BJ (cell line): Measurements from ENCODE around the gene HOXD8. TPM values are rescaled to one million over a fixed set of nuclear protein-coding genes. Genes with fewer than 3 reads are reported as not detected.

Source experiments
- CTCF ChIA-PET: fragments of 350-600 bp; formaldehyde crosslinking; extraction: SDS; loops from one replicate; lab custom pipeline; 2021; ENCODE audit warnings: antibody characterized with exemption, inconsistent platforms; lab: Yijun Ruan, JAX
- POLR2A ChIA-PET: fragments of 300-600 bp; sonication (Branson Sonifier 250); formaldehyde crosslinking; extraction: SDS; loops from one replicate; lab custom pipeline; 2021; ENCODE audit warnings: antibody characterized with exemption; lab: Charles Lee
- DNase-seq: peaks from one replicate; pipeline ENCODE4 v3.0.0-alpha.2; 2011; ENCODE audit warnings: low read depth
- H3K27me3 ChIP-seq: 2 replicates; pipeline ENCODE4 v1.6.0; 2011; ENCODE audit warnings: low read length; ENCODE audit not compliant: control insufficient read depth, insufficient read depth
- H3K36me3 ChIP-seq: 2 replicates; pipeline ENCODE4 v1.5.1; 2011; ENCODE audit warnings: low read length; ENCODE audit not compliant: control insufficient read depth, insufficient read depth
- H3K4me3 ChIP-seq: 2 replicates; pipeline ENCODE4 v1.5.1; 2011; ENCODE audit warnings: low read depth, mild to moderate bottlenecking, control low read depth, low read length
- polyA plus RNA-seq: library from polyadenylated mRNA; depleted of rRNA; stranded (reverse); fragments of >200 nt; gene quantifications from 2 replicates; pipeline ENCODE4 v1.2.3, GENCODE V29; 2011
- TF ChIP-seq, protein P1 (sequence below): IDR thresholded peaks from 2 replicates; pipeline ENCODE4 v1.5.1; 2011; ENCODE audit warnings: low read depth, mild to moderate bottlenecking, control low read depth, inconsistent platforms, low read length, moderate library complexity; ENCODE audit not compliant: insufficient read depth

Gene HOXD8
- polyA plus RNA-seq, 1 experiment = 0.86 TPM

GRCh38 chr2:176124947-176125771 is 4.3 kb upstream of the HOXD8 start:
- CTCF ChIA-PET = interaction anchor here (1.2 to 9.3 kb wide), 6 partner anchors 8 to 1024 kb away, joined by 3 to 149 read pairs (median 16); partner anchors contain the start of gene HOXD10
- Histone ChIP-seq H3K27me3 (peaks cover 17% of the 10 kb centered on the region), H3K4me3 (no peak overlapping the region), H3K36me3 (no peaks in the 10 kb centered on the region; the same call in 1 of the 2 replicates)
- TF ChIP-seq, protein P1, sequence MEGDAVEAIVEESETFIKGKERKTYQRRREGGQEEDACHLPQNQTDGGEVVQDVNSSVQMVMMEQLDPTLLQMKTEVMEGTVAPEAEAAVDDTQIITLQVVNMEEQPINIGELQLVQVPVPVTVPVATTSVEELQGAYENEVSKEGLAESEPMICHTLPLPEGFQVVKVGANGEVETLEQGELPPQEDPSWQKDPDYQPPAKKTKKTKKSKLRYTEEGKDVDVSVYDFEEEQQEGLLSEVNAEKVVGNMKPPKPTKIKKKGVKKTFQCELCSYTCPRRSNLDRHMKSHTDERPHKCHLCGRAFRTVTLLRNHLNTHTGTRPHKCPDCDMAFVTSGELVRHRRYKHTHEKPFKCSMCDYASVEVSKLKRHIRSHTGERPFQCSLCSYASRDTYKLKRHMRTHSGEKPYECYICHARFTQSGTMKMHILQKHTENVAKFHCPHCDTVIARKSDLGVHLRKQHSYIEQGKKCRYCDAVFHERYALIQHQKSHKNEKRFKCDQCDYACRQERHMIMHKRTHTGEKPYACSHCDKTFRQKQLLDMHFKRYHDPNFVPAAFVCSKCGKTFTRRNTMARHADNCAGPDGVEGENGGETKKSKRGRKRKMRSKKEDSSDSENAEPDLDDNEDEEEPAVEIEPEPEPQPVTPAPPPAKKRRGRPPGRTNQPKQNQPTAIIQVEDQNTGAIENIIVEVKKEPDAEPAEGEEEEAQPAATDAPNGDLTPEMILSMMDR = no peak
- POLR2A ChIA-PET = no interaction called here
- DNase-seq = no peak

DNA sequence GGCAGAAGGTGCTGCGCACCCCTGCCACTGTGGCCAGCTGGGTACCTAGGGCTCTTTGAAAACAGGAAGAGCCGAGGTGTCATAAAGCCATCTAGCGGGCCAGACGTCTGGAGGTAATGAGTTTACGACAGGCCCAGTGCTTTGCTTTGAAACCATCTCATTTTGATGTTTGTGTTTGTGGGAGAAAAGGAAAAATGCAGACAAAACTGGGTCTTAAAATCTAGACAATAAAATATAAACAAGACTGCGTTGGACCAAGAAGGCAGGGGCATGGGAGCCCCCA is 3.8 kb upstream of the HOXD8 start:
- H3K27me3 ChIP-seq = peaks cover 18% of the 10 kb centered on the region
- no peak overlapping the region for H3K4me3 ChIP-seq
- POLR2A ChIA-PET = no interaction called here
- TF ChIP-seq, protein P1 = no peak
- CTCF ChIA-PET = interaction anchor here (1.2 to 9.3 kb wide), 6 partner anchors 9 to 1024 kb away, joined by 3 to 149 read pairs (median 16); partner anchors contain the start of gene HOXD10
- H3K36me3 ChIP-seq = no peaks in the 10 kb centered on the region; the same call in 1 of the 2 replicates
- DNase-seq = no peak

DNA sequence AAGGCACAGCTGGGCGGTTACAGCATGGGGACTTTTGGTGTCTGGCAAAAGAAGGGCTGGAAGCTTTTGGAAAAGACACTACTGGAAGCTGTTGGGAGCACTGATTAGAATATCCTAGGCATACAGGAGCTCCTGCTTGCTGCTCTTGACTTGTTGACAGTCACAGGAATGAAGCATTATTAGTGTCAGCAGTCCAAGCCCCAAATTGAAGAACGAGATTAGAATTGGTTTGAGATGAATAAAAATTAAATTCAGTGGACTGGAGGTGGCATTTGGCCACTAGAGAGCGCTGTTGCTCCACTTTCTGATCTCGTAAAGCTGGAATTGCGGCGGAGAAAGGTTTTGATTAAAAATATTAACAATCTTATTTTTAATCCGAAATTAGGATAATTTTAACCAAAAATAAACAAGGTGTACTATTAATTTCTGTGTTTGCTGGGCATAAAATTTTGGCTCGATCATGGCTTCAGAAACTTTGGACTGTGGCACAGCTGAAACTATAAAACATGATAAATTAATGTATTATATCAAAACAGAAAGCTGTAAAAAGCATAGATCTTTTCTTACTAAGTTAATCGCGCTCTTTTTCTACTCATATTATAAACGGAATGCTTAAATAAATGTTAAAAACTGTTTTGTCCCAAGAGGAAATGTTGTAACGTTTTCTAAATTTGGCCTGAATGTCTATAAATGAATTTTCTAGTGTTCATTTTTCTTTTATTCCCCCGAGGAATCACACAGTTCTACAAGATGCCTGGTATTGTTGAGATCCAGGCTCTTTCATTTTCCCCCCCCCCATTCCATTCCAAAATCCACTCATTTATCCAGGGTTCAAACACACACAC is 2.4 kb upstream of the HOXD8 start:
- POLR2A ChIA-PET = no interaction called here
- CTCF ChIA-PET = interaction anchor here (0.6 to 9.3 kb wide), 44 partner anchors 9 to 1034 kb away, joined by 3 to 149 read pairs (median 4); partner anchors contain the start of gene HOXD10
- TF ChIP-seq, protein P1 = peak; percentile 69
- no peak for DNase-seq
- peaks cover 25% of the 10 kb centered on the region for H3K27me3 ChIP-seq
- H3K36me3 ChIP-seq = no peaks in the 10 kb centered on the region; the same call in 1 of the 2 replicates
- no peak overlapping the region for H3K4me3 ChIP-seq

DNA sequence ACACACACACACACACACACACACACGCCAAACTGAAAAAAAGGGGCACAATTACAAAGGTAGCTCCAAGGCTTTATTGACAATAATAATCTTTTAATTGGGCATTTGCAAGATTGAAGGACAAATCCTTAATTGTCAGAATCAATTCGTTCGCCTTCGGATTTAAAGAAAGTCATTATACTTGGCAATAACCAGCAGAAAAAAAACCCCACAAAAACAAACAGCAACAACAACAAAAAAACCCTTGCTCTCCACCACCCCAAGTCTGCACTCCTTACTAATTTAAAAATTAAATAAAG is 1.8 kb upstream of the HOXD8 start:
- no peak overlapping the region for H3K4me3 ChIP-seq
- POLR2A ChIA-PET = no interaction called here

More for the DNA sequence above, 1.8 kb upstream of the HOXD8 start:
- Histone ChIP-seq H3K36me3 (no peaks in the 10 kb centered on the region; the same call in 1 of the 2 replicates), H3K27me3 (peaks cover 27% of the 10 kb centered on the region)
- DNase-seq = no peak
- TF ChIP-seq, protein P1 = no peak
- CTCF ChIA-PET = interaction anchor here (0.6 to 9.3 kb wide), 27 partner anchors 11 to 1033 kb away, joined by 3 to 149 read pairs (median 5); no protein-coding TSS in a partner anchor
